ENCODE results near the gene LRRC4C. TPM values are rescaled to one million over a fixed set of nuclear protein-coding genes. Genes with fewer than 3 reads are reported as not detected.

Gene LRRC4C
- total RNA-seq, 1 donor from 2014 or later = not detected

DNA sequence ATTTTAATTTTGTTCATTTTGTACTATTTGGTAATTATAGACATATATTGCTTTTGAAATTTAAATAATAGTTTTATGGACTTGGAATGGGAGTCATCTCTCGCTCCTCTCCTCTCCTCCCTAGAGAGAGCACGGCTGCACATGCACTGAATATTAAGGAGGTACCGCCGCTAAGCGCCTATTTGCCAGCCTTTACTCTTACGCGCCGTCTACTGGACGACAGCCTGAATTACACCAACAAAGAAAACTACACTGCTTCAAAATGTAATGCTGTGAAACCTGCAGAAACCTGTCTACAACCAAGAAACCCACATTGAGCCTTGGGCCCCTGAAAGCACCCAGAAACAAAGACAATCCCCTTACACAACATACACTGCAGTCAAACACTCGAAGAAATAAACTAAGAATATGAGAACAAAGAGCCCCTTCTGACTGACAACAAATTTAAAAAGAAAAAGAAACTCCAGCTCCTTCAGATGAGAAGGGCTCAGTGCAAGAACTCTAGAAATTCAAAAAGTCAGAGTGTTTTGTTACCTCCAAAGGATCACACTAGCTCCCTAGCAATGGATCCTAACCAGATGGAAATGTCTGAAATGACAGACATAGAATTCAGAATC lies 737.2 kb downstream of the LRRC4C start:
- intact Hi-C loops (cut with micrococcal nuclease) = no loop called here

DNA sequence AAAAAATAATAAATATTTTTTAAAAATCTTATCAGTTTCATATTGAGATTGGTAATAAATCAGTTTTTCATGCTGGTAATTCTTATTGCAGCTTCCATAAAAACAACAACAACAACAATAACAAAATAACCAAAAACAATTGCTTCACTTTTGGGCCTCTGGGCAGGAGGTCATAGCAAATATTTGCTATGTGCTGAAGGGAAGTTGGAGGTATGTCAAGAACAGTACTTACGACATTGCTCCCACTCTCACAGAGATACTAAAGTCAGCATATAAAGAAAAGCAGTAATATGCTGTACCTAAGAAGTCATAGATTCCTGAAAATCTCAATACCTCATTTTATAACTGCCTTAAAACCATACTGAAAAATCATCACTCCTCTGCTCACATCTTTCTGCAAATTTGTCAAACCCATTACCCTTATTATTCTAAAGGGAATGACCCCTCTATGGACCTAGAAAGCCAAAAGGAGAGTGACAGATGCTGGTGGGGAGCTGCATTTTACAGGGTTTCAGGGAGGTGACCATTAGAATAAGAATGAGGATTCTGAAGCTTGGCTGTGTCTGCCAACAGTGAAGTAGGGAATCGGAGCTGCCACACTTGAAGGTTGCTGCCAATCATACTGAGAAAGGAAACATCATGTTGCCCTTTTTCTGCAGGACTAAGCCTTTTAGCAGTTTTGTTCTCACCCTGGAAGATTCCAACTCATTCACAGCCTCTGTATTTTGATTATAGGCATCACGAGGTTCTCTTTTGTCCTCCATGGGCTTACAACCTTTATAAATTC lies 742.9 kb downstream of the LRRC4C start:
- intact Hi-C loops (cut with micrococcal nuclease) = no loop called here

DNA sequence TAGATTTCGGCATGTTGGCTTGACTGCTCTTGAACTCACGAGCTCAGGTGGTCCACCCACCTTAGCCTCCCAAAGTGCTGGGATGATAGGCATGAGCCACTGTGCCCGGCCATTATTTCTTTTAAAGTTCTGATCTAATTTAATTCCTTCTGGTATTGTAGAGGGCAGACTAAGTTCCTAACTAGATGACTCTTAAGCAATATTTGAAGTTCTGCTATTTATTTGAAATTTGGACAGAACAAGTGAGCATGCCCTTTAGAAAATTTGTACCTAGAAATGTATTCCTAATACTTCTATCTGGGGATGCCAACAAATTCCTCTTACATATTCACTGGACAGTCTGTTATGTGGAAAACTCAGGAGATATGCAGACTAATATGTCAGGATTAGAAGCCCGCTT lies 746.4 kb downstream of the LRRC4C start:
- intact Hi-C loops (cut with micrococcal nuclease) = no loop called here

DNA sequence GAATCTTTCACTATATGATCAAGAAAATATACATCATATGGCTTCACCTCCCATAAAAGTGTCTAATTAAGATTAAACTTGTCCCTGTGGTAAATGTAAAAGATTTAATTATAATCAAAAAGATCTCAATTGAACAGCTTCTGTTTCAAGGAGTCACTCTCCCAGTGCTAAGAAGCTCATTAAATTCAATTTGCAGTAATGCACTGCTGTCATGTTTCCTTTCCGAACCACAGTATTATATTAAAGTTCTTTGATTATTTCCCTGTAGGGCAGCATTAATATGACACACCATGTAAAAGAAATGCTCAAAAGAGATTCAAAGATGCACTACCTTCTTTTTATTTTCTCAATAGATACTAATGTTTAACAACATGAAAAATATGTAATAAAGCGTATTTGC lies 758.4 kb downstream of the LRRC4C start:
- intact Hi-C loops (cut with micrococcal nuclease) = no loop called here

DNA sequence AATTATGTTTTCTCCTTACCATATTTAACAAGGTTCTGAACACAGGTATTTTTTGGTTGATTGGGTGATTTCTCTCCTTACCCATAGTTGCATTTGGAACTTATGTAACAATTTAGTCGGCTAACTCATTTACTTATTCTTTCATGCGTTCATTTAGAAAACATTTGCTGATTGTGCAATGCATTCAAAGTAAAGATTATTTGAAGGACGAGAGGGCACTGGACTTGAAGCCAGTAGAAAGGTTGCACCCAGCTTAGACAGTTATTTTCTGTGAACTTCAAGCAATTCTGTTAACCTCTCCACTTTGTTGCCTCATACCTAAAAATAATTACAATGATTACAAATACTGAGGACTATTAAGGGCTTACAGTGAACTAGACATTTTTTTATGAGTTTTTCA lies 769.6 kb downstream of the LRRC4C start:
- intact Hi-C loops (cut with micrococcal nuclease) = no loop called here

DNA sequence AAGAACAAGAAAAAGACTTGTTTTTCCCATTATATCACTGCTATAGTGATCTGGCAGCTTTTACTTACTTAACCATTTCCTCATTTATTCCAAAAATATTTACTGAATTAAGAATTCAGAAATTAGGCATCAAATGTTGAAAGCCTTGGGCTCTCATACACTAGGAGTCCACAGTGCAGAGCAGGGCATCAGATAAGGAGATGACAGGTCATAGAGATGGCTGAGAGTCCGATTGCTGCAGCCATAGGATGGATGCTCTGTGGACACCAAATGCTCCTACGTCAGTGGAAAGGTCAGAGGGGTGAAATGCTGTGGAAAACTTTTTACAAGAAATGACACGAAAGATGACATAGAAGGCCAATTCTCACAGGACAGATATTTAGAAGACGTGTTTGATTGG lies 771.1 kb downstream of the LRRC4C start:
- intact Hi-C loops (cut with micrococcal nuclease) = no loop called here

DNA sequence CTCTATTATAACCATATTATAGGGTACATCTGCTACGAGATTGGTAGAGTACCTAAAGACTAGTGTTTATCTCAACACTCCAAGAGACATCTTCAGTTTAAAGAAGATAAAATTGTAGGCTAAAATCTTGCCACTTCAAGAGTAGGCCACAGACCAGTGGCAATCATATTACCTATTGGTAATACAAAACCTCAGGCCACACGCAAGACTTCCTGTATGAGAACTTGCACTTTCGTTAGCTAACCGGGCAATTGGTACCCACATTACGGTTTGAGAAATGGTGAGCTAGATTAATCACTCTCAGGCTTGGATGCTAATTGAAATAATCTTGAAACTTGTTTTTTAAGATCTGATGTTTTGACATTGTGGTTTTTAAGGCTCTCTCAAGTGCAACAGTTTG lies 772.7 kb downstream of the LRRC4C start:
- intact Hi-C loops (cut with micrococcal nuclease) = no loop called here

DNA sequence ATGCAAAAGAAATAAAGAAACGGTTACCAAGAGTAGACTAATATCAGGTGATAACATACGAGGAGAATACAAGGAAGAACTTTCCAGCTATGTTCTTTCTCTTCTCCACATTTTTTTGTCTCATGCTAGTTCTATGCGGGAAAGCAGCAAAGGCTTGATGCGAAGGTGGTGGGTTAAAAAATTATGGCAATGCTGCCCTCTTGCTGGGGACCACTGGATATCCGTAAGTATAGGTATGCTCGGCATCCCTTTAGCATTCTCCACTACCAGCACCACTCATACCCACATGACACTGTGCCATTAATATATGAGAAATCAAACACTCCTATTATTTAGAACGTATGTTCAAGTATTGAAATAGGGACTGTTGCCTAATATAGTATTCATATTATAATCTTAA lies 776.4 kb downstream of the LRRC4C start:
- intact Hi-C loops (cut with micrococcal nuclease) = no loop called here

DNA sequence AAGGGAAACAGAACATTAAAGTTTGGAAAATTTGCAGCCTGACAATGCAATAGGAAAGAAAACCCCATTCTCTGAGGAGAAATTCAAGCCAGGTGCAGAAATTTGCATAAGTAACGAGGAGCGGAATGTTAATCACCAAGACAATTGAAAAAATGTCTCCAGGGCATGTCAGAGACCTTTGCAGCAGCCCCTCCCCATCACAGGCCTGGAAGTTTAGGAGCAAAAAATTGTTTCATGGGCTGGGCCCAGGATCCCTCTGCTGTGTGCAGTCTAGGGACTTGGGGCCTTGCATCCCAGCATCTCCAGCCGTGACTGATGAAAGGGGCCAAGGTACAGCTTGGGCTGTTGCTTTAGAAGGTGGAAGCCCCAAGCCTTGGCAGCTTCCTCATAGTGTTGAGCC lies 780.2 kb downstream of the LRRC4C start:
- intact Hi-C loops (cut with micrococcal nuclease) = no loop called here

DNA sequence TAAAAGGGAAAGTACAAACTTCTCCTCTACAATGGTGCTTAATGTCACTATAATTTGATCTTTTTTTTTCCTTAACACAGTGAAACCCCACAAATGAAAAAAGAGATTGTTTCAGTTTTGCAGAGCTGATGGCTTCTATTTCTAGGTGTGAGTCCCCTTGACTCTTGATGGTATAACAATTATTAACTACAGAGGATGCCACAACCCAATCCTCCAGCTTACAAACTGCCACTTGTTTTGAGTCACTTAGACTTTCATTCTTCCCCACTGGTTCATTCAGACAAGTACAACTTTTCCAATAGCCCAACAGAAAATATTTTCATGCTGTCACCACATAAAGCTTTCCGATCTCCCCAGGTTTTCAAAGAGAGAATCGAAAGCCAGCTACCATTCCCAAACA lies 812.2 kb downstream of the LRRC4C start:
- intact Hi-C loops (cut with micrococcal nuclease) = no loop called here

DNA sequence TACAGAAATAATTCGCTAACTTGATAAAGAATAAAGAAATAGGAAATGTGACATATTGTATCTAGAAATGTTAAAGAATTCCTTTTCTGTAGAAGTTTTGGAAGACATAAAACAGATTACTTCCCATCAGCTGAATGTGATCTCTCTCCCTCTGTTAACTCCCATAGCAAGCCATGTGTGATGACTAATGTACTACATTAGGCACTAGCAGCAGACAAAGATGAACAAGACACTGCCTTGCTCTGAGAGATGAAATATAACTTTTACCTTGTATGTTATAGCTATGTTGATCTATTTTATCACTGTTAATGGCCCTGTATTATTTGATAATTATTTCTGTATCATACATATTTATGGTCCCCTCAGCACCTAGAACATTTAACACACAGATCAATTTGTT lies 817.2 kb downstream of the LRRC4C start:
- intact Hi-C loops (cut with micrococcal nuclease) = no loop called here

DNA sequence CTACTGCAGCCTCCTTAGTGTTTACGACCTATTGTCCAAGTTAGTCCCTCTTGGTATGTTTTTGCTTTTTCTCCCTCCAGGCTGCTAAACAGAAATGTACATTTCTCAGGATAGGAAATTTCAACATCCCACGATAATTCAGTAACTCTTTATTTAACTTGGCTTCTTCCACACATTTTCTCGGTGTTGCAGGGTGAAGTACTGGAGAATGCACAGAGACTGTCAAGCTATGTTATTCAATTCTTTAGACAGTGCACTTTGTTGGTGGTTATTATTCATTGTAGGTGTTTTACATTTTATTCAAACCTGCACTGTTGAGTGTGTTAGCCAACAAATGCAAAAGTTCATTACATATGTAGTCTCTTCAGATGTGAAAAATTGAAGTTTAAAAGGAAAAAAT lies 839.8 kb downstream of the LRRC4C start:
- intact Hi-C loops (cut with micrococcal nuclease) = no loop called here

DNA sequence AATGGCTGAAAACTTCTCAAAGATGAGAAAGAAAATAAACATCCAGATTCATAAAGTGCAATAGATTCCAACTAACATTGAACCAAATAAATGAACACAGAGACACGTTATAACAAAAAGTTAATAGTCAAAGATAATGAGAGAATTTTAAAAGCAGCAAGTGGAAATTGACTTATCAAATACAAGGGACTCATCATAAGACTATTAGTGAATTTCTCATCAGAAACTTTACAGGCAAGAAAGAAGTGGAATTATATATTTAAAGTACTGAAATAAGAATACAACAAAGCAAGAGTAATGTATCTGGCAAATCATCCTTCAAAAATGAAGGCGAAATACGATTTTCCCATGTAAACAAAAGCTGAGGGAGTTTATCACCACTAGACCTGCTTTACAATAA lies 852.7 kb downstream of the LRRC4C start:
- intact Hi-C loops (cut with micrococcal nuclease) = no loop called here

DNA sequence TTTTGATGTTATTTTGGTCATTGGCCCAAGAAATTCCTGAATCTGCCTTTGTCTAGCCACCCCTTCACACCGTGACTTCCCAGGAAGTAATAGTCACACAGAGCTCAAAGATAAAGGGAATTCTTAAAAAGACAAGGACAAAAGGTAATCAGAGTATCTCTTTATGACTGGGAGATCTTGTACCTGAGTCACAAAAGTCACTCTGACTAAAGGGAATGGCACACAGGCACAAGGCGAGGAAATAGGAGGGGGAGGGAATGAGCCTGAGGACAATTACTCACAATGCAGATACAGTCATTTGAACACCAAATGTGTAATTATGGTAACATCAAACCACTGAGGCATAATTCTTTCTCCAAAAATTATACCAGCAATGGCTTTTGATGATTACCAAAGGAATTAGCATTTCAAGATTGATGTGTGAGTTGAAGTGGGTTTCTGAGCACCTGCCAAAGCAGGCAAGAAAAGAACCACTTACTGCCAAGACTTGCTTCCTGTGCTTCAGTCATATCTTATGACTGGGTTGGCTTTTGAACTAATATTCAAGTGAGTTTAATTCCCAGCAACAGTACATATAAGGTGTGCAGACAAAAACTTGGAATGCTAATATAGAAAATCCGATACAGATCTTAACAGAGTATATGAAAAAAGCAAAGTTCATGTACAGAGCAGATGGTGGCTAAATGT lies 856.4 kb downstream of the LRRC4C start:
- intact Hi-C loops (cut with micrococcal nuclease) = no loop called here

DNA sequence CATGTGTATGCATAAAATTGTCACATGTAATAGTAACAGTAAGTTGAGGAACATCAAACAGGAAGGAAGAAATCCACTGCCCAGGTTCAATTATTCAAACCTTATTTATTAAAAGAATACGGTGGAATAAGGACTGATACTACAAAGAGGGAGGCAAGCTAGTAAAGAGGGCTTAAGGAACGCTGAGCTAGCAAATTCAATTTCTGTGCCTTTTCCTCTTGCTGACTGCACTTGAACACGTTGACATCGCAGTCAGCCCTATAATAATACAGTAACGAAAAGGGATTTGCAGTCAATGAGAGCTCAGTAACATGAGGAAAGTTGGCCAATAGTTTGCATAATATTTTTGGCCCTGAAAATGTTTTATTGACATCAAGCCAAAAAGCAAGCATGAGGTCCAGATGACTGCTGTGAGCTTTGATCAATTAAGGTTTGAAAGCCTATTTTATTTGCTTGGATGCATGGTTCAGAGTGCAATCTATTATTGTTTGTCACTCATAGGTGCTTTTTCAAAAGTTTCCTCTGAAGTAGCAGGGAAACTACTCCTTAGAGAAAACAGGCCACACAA lies 861.8 kb downstream of the LRRC4C start:
- intact Hi-C loops (cut with micrococcal nuclease) = no loop called here

DNA sequence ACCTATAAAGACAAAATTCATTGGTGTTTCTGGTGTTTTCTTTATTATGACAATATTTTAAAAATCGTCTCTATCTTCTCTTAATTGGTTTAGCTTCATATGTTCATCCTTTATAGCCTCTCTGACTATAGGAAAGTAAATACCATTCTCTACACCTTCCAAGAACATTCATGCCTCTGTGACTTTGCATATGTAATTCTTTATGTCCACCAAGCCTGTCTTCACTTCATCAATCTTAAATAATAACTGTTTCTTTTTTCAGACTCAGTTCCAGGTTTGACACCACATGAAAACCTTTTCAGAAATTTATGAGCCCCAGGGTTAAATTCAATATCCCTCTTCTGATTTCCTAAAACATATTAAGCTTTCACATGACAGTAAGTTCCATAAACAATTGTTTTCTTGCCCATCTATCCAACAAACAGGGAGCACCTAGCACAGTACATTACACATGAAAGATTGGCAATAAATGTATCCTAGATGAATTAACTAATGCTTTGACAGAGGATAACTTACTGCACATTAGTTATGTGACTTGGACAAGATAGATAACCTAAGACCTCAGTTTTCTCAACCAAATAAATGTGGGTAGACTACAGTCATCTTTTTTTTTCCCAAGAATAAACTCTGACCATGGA lies 886.1 kb downstream of the LRRC4C start:
- intact Hi-C loops (cut with micrococcal nuclease) = no loop called here

DNA sequence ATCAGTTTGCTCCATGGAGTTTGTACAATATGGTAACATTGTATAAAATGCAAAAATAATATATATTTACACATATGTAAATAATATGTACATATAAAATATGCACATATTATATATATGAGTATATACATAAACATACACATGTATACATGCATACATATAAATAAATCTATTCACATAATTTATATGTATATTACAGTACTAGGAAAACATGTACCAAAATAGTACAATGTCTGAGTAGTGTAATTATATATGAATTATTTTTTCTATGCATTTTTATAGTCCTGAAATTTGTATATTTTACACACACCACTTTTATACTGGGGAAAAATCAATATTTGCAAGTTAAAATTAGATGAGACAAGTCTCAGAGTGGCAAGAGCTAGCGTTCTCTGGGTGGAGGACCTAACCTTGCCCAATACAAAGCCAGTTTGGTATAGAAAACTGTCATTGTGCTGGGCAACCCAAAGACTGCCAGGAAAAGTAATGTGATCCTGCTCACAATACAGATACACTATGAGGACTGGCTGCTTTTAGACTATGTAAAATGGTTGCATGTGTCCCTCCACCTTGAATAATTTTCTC lies 889.4 kb downstream of the LRRC4C start:
- intact Hi-C loops (cut with micrococcal nuclease) = no loop called here

DNA sequence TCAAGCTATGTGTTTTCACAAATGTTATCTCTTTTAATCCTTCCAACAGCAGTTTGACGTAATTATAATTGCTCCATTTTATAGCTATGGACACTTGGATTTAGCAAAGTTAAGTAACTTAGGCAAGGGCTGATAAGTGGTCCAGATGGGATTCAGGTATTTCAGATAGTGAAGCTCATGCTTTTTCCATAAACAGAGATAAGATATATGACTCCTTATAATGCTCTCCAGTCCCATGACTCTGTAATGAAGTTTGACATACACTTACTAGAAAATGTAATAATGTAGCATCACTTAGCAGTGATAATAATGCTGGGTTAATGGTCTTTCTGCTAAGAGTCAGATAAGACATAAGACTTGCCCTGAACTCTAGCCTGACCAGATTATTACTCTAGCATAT lies 892.1 kb downstream of the LRRC4C start:
- intact Hi-C loops (cut with micrococcal nuclease) = no loop called here

DNA sequence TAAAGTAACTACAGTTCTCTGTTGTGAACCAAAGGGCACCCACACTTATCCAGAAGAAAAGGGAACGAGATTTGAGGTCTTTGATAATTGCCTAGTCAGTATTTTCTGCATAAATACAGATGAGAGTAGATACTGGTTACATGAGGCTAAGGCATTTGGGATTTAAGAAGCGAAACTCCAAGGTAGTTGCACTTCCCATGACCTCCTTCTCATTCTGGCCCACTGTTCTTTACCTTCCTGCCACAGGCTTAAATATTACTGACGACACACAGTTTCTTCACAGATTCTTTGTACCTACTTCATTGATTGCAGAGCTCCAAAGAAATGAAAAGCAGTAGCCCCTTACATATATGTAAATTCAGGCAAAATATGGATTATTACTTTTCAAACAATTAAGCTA lies 915.3 kb downstream of the LRRC4C start:
- intact Hi-C loops (cut with micrococcal nuclease) = no loop called here

DNA sequence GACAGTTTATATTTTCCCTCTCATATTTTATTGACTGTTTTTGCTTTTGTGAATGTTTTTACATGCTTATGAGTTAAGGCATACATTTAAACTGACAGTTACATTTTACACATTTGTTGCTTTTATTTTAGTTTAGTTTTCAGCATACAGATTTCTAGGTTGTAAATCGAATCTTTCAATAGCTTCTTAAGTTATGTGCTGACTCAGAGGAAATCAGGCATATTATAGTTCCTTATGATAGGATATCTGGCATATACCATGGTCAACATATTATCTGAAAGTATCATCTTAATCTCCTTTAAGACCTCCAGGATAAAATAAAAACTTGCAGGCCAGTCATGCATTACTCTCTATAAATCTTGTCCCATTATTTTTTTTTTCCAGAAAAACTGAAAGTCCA lies 916.6 kb downstream of the LRRC4C start:
- intact Hi-C loops (cut with micrococcal nuclease) = no loop called here

DNA sequence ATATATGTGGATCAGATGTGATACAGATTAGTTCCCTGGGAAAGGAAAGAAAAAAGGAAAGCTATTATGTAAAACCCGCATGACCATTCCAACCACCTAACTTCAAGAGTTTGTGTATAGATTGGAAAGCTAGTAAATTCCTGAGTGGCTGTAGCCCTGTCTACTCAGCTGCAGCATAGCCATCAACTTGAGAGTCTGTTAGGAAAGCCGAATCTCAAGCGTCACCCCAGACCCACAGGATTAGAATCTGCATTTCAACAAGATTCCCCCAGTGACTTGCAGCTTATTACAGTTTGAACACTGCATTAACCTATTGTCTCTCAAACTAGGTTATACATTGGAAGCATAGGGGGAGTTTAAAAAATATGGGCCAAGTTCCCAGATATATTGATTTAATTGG lies 921.7 kb downstream of the LRRC4C start:
- intact Hi-C loops (cut with micrococcal nuclease) = no loop called here

Measured in T-helper 1 cell treated with Interleukin-12 subunit alpha and Interleukin-12 subunit beta and Interleukin-4 antibody, amounts not matched to agents 30 ng/mL and 1 ng/mL, for 36 hours (primary cell).